ENCODE measurements around the gene TEX261. TPM values are rescaled to one million over a fixed set of nuclear protein-coding genes. Genes with fewer than 3 reads are reported as not detected.

The TEX261 gene
- total RNA-seq, 2 experiments from 2014 or later: 55.9 to 59.4 TPM

DNA sequence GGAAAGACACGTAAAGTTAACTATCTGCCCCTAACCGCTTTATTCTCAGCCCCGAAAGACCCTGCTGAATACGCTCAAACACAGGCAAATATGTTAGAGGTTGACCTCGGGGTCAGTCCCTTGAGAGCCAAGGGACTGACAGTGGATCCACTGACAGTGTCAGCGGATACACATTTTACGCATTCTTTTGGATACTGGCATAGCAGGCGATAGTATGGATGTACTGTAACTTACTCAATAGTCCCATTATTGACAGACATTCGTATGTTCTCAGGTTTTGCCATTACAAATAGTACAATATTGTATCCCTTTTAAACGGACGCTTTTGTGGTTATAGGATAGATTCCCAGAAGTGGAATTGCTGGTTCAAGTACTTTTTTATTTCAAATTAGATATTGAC is 45.6 kb downstream of the TEX261 start:
- Mint-ChIP-seq H3K27ac (no peak overlapping the region), H3K4me1 (ENCODE audit: low read depth) (peaks cover 20% of the 10 kb centered on the region), H3K9me3 (ENCODE audit: insufficient read depth) (no peaks in the 10 kb centered on the region), H3K36me3 (ENCODE audit: low read depth) (no peaks in the 10 kb centered on the region), H3K27me3 (ENCODE audit: low read depth) (peaks cover 25% of the 10 kb centered on the region), H3K4me3 (no peak overlapping the region)
- peak; percentile 10 for DNase-seq
- no peak for ATAC-seq
- CTCF ChIA-PET: interaction anchor here (0.6 to 3.9 kb wide), 33 partner anchors 10 to 1266 kb away, joined by 3 to 95 read pairs (median 5); partner anchors contain the start of genes ATP6V1B1 and FIGLA
- POLR2A ChIA-PET: no interaction called here

GRCh38 chr2:70948337-70949003 is 46.2 kb downstream of the TEX261 start:
- Mint-ChIP-seq H3K9me3 (ENCODE audit: insufficient read depth) (no peaks in the 10 kb centered on the region), H3K27ac (no peak overlapping the region), H3K4me3 (peak overlapping the region; percentile 48), H3K4me1 (ENCODE audit: low read depth) (peaks cover 20% of the 10 kb centered on the region), H3K36me3 (ENCODE audit: low read depth) (no peaks in the 10 kb centered on the region), H3K27me3 (ENCODE audit: low read depth) (peaks cover 22% of the 10 kb centered on the region)
- DNase-seq (peak; percentile 82), ATAC-seq (peak; percentile 99)
- POLR2A ChIA-PET: interaction anchor here (0.9 kb wide), 1 partner anchor 13 kb away, joined by 4 read pairs; no protein-coding TSS in a partner anchor
- CTCF ChIA-PET: interaction anchor here (0.6 to 3.9 kb wide), 40 partner anchors 9 to 1265 kb away, joined by 3 to 95 read pairs (median 4); partner anchors contain the start of genes ATP6V1B1 and FIGLA

DNA sequence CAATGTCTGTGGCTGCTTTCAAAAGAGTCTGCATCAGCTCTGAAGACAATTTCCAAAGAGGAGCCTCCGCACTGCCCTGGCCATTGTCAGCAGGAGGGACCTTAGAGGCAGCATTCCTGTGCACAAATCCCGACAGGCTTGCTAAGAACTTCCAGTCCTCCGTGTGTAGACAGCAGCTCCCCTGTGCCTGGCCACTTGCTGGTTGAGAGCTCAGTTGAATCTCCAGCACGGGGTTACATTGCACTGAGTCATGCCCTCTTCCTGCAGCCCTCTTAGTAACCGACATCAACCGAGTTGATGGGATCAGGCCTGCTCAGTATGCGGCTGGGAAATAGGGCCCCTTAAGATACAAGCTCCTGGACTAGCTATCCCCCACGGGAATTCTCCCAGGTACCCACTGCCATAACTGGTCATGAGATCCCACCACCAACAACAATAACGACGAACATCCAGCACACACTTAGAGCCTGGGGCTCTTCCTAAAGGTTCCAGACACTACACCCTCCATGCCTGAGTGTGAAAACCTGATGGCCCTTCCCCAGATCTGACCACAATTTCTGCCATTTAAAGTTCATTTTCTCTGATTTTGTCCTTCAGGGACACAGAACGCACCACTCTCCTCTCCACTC is 47.0 kb downstream of the TEX261 start:
- DNase-seq: no peak
- Mint-ChIP-seq H3K4me3 (peak overlapping the region; percentile 48), H3K9me3 (ENCODE audit: insufficient read depth) (no peaks in the 10 kb centered on the region), H3K27me3 (ENCODE audit: low read depth) (peaks cover 20% of the 10 kb centered on the region), H3K36me3 (ENCODE audit: low read depth) (no peaks in the 10 kb centered on the region), H3K27ac (no peak overlapping the region), H3K4me1 (ENCODE audit: low read depth) (peaks cover 20% of the 10 kb centered on the region)
- ChIA-PET CTCF (interaction anchor here (0.6 to 3.9 kb wide), 38 partner anchors 8 to 643 kb away, joined by 3 to 95 read pairs (median 5); partner anchors contain the start of genes FIGLA and NAGK), POLR2A (interaction anchor here (0.9 kb wide), 1 partner anchor 13 kb away, joined by 4 read pairs; no protein-coding TSS in a partner anchor)
- no peak for ATAC-seq

- ATAC-seq (no peak), DNase-seq (peak; percentile 72)
- Mint-ChIP-seq H3K4me1 (ENCODE audit: low read depth) (peaks cover 20% of the 10 kb centered on the region), H3K27ac (no peak overlapping the region), H3K4me3 (no peak overlapping the region), H3K27me3 (ENCODE audit: low read depth) (peaks cover 20% of the 10 kb centered on the region), H3K36me3 (ENCODE audit: low read depth) (no peaks in the 10 kb centered on the region), H3K9me3 (ENCODE audit: insufficient read depth) (no peaks in the 10 kb centered on the region)
- POLR2A ChIA-PET: no interaction called here
- CTCF ChIA-PET: interaction anchor here (0.8 to 3.9 kb wide), 23 partner anchors 11 to 643 kb away, joined by 3 to 95 read pairs (median 5); partner anchors contain the start of genes ATP6V1B1, FIGLA and NAGK
Measured at GRCh38 chr2:70946832-70947442, 47.7 kb downstream of the TEX261 start.

GRCh38 chr2:70944111-70944690 is 50.5 kb downstream of the TEX261 start:
- Mint-ChIP-seq H3K27me3 (ENCODE audit: low read depth) (peaks cover 20% of the 10 kb centered on the region), H3K36me3 (ENCODE audit: low read depth) (no peaks in the 10 kb centered on the region)
- CTCF ChIA-PET: interaction anchor here (1.3 kb wide), 1 partner anchor 74 kb away, joined by 6 read pairs; no protein-coding TSS in a partner anchor

DNA sequence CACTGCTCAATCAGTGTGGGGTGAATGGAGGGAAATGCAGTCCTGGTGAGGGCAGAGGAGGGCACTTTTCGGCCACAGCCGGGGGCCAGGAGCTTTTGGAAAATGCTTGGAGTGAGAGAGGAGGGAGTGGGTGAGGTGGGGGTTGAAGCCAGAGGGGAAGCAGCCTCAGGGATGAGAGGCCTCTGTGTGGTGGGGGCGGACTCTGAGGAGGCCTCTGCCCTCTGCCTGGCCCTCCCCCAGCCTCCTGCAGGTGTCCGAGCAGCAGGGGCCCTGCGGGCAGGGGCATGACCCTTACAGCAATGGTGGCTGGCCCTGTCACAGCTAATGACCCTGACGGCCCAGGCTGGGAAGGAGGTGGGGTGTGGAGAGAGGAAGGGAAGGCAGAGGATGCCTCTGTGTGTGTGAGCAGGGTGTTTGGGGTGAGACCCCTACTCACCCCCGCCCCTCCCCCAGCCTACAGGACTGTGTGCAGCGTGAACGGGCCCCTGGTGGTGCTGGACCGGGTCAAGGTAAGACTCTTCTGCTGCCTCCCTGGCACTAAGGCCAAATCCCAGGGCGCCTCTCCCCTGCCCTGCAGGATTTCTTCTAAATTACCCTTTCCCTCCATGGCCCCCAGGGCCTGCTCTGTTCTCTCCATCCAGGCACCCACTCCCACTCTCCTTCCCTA is 51.3 kb downstream of the TEX261 start:
- no peak for ATAC-seq
- Mint-ChIP-seq H3K27ac (no peak overlapping the region), H3K9me3 (ENCODE audit: insufficient read depth) (no peaks in the 10 kb centered on the region)

More at GRCh38 chr2:70944111-70944690, 50.5 kb downstream of the TEX261 start:
- DNase-seq (no peak), ATAC-seq (no peak)
- Mint-ChIP-seq H3K4me1 (ENCODE audit: low read depth) (peaks cover 20% of the 10 kb centered on the region), H3K4me3 (no peak overlapping the region), H3K27ac (no peak overlapping the region), H3K9me3 (ENCODE audit: insufficient read depth) (no peaks in the 10 kb centered on the region)
- POLR2A ChIA-PET: no interaction called here

DNA sequence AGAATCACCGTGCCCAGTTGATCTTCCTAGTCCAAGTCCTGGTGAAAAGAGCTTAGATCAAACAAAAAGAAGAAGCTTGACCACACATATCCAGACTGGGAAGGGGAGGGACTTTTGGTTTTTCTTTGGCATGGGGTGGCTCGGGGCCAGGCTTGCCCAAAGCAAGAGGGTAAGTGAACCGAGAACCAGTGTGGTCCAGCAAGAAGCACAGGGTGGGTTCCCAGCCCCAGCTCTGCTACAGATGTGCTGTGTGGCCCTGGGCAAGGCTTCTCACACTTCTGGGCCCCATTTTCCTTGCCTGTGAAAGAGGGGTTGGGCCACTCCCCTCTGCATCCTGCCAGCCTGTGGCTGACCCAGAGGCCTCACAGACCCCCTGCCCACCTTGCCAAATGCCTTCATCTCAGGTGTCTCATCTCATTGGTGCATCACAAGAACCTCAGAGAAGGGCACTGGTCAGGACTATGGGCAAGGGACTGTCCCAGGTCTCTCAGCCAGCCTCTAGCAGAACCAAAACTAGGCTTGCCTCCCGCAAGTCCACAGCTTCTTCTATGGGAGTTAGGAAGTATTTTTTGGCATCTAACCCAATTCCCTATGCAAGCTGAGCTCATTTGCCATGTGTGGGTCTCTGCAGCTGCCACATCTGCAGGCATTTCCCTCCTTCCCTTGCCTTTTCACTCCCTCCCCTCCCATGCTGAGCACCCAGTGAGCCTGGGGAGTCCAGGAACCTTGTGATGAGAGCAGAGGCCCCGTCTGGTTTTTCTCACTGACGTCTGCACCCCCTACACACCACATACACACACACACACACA is 52.1 kb downstream of the TEX261 start:
- DNase-seq (no peak), ATAC-seq (no peak)
- Mint-ChIP-seq H3K9me3 (ENCODE audit: insufficient read depth) (no peaks in the 10 kb centered on the region), H3K27ac (no peak overlapping the region), H3K4me3 (no peak overlapping the region), H3K27me3 (ENCODE audit: low read depth) (peaks cover 22% of the 10 kb centered on the region), H3K4me1 (ENCODE audit: low read depth) (peaks cover 11% of the 10 kb centered on the region), H3K36me3 (ENCODE audit: low read depth) (no peaks in the 10 kb centered on the region)
- CTCF ChIA-PET: interaction anchor here (1.1 to 1.8 kb wide), 3 partner anchors 23 to 153 kb away, joined by 4 to 6 read pairs (median 5); no protein-coding TSS in a partner anchor
- POLR2A ChIA-PET: no interaction called here

More for the DNA sequence above, 51.3 kb downstream of the TEX261 start:
- H3K4me1 Mint-ChIP-seq (ENCODE audit: low read depth): peaks cover 18% of the 10 kb centered on the region
- ChIA-PET POLR2A (no interaction called here), CTCF (interaction anchor here (1.3 kb wide), 1 partner anchor 73 kb away, joined by 6 read pairs; no protein-coding TSS in a partner anchor)
- peaks cover 24% of the 10 kb centered on the region for H3K27me3 Mint-ChIP-seq (ENCODE audit: low read depth)
- H3K4me3 Mint-ChIP-seq: no peak overlapping the region
- DNase-seq: no peak
- H3K36me3 Mint-ChIP-seq (ENCODE audit: low read depth): no peaks in the 10 kb centered on the region

DNA sequence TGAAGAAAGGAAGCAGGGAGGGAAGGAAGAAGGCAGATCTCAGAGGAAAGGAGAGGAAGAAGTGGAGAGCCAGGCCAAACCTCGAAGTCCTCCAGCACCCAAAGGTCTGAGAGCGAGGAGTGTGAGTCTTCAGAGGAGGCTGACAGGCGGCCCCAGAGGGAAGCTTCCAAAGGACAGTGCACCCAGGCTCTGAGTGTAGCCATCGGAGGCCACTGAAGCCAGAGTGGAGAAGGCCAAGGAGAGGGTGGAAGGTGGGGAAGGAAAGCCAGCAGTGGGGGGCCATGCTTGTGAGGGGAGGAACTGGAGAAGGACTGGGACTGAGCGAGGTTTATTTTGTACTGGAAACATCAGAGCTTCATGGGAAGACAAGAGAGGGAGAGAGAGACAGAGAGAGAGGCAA is 53.0 kb downstream of the TEX261 start:
- CTCF ChIA-PET: interaction anchor here (1.1 to 1.8 kb wide), 3 partner anchors 22 to 152 kb away, joined by 4 to 6 read pairs (median 5); no protein-coding TSS in a partner anchor
- H3K4me3 Mint-ChIP-seq: no peak overlapping the region
- no peaks in the 10 kb centered on the region for H3K36me3 Mint-ChIP-seq (ENCODE audit: low read depth)
- ATAC-seq: no peak
- no peaks in the 10 kb centered on the region for H3K9me3 Mint-ChIP-seq (ENCODE audit: insufficient read depth)
- peaks cover 2% of the 10 kb centered on the region for H3K4me1 Mint-ChIP-seq (ENCODE audit: low read depth)
- peaks cover 18% of the 10 kb centered on the region for H3K27me3 Mint-ChIP-seq (ENCODE audit: low read depth)
- POLR2A ChIA-PET: no interaction called here
- no peak overlapping the region for H3K27ac Mint-ChIP-seq
- no peak for DNase-seq

DNA sequence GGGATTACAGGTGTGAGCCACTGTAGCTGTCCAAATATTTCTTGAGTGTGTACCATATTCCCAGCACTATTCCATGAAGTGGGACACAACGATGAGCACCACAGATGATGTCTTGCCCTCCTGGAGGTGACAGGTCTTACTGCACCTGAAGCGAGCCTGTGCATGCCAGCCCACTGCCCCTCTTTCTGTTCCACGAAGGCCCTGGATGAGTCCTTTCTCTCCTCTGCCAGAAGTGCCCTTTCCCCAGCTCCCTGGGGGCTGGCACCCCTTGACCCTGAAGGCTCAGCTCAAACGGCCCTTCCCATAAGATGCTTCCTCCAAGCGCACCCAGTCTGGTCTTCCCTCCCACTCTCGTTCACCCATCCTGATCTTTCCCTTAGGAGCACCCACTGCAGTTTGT is 53.5 kb downstream of the TEX261 start:
- Mint-ChIP-seq H3K27me3 (ENCODE audit: low read depth) (peaks cover 20% of the 10 kb centered on the region), H3K36me3 (ENCODE audit: low read depth) (no peaks in the 10 kb centered on the region), H3K4me3 (no peak overlapping the region), H3K9me3 (ENCODE audit: insufficient read depth) (no peaks in the 10 kb centered on the region), H3K4me1 (ENCODE audit: low read depth) (no peaks in the 10 kb centered on the region), H3K27ac (no peak overlapping the region)
- DNase-seq: no peak
- POLR2A ChIA-PET: no interaction called here
- CTCF ChIA-PET: interaction anchor here (1.6 to 1.8 kb wide), 2 partner anchors 26 to 152 kb away, joined by 5 to 6 read pairs; no protein-coding TSS in a partner anchor
- no peak for ATAC-seq

- H3K27ac Mint-ChIP-seq: no peak overlapping the region
- DNase-seq (no peak), ATAC-seq (no peak)
- no peak overlapping the region for H3K4me3 Mint-ChIP-seq
- CTCF ChIA-PET: interaction anchor here (1.0 to 2.0 kb wide), 2 partner anchors 8 to 25 kb away, joined by 3 to 12 read pairs; no protein-coding TSS in a partner anchor
- H3K36me3 Mint-ChIP-seq (ENCODE audit: low read depth): no peaks in the 10 kb centered on the region
- no peaks in the 10 kb centered on the region for H3K9me3 Mint-ChIP-seq (ENCODE audit: insufficient read depth)
- POLR2A ChIA-PET: no interaction called here
- peaks cover 18% of the 10 kb centered on the region for H3K27me3 Mint-ChIP-seq (ENCODE audit: low read depth)
- H3K4me1 Mint-ChIP-seq (ENCODE audit: low read depth): no peaks in the 10 kb centered on the region
Measured at GRCh38 chr2:70939839-70940580, 54.7 kb downstream of the TEX261 start.
